Stimulated activated CD4-positive, alpha-beta T cell treated with anti-CD3 and anti-CD28 coated beads, Interleukin-1b, Interleukin-23, amount 100 ng/mL, for 48 hours (primary cell): Measurements from ENCODE around the gene ZNF407.
"Not testable (repeated sequence)": the region's sequence is repeated elsewhere in the genome, so short reads cannot be mapped to it uniquely, and the experiment has no call there.

Source experiments
- DNase-seq: peaks from one replicate; pipeline ENCODE4 v3.0.0-alpha.2; 2020

The ZNF407 gene

GRCh38 chr18:75083761-75084160, 486.1 kb downstream of the ZNF407 start:
- no peak for DNase-seq

GRCh38 chr18:75085676-75086075, 488.0 kb downstream of the ZNF407 start:
- DNase-seq = not testable (repeated sequence)

GRCh38 chr18:75086494-75087034, 488.9 kb downstream of the ZNF407 start:
- no peak for DNase-seq

- no peak for DNase-seq
Measured at GRCh38 chr18:75087119-75088020, 489.7 kb downstream of the ZNF407 start.

GRCh38 chr18:75088021-75088506, 490.4 kb downstream of the ZNF407 start:
- DNase-seq = no peak

- DNase-seq = no peak
Measured at GRCh38 chr18:75088622-75089211, 491.0 kb downstream of the ZNF407 start.

- no peak for DNase-seq
Measured at GRCh38 chr18:75089748-75090327, 492.2 kb downstream of the ZNF407 start.

GRCh38 chr18:75090336-75090735, 492.7 kb downstream of the ZNF407 start:
- no peak for DNase-seq

- no peak for DNase-seq
Measured at GRCh38 chr18:75097491-75098225, 500.0 kb downstream of the ZNF407 start.

GRCh38 chr18:75100832-75101630, 503.4 kb downstream of the ZNF407 start:
- no peak for DNase-seq

- DNase-seq = no peak
Measured at GRCh38 chr18:75101916-75102315, 504.2 kb downstream of the ZNF407 start.

- not testable (repeated sequence) for DNase-seq
Measured at GRCh38 chr18:75104029-75104428, 506.4 kb downstream of the ZNF407 start.

GRCh38 chr18:75104483-75104882, 506.8 kb downstream of the ZNF407 start:
- no peak for DNase-seq

- DNase-seq = no peak
Measured at GRCh38 chr18:75105551-75106254, 508.0 kb downstream of the ZNF407 start.

GRCh38 chr18:75106746-75107145, 509.1 kb downstream of the ZNF407 start:
- no peak for DNase-seq

- no peak for DNase-seq
Measured at GRCh38 chr18:75107196-75107930, 509.7 kb downstream of the ZNF407 start.

GRCh38 chr18:75107931-75108276, 510.2 kb downstream of the ZNF407 start:
- no peak for DNase-seq

- no peak for DNase-seq
Measured at GRCh38 chr18:75108579-75109318, 511.1 kb downstream of the ZNF407 start.

GRCh38 chr18:75109319-75109691, 511.6 kb downstream of the ZNF407 start:
- no peak for DNase-seq

- no peak for DNase-seq
Measured at GRCh38 chr18:75109819-75110218, 512.1 kb downstream of the ZNF407 start.
